Measurements from ENCODE around the gene SPIN1.

Gene SPIN1

DNA sequence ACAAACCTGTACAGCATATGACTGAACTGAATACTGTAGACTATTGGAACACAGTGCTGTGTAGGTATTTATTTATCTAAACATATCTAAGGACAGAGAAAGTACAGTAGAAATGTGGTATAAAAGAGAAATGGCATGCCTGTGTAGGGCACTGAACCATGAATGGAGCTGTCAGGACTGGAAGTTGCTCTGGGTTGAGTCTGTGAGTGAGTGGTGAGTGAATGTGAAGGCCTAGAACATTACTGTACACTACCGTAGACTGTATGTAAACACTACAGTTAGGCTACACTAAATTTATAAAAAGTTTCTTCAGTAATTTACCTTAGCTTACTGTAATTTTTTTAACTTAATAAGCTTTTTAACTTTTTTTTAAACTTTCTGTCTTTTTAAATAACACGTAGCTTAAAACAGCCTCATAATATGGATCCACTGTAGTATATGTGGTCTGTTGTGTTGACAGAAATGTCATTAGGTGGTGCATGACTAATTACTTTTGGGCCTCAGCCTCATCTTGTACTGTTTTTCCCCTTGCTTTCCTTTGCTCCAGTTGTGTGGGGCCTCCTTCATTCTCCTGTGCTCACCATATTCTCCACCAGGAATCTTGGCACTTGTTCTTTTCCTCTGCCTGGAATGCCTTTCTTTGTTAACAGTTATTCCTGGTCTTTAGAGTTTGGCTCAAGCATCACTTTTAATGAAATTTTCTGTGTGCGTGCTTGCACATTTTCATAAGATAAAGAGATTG, 8.8 kb downstream of the SPIN1 start:
- Histone ChIP-seq H3K4me3 (no peak overlapping the region), H3K27me3 (ENCODE audit: low read depth) (no peaks in the 10 kb centered on the region), H3K36me3 (replicated peaks) (no peaks in the 10 kb centered on the region), H3K9me3 (no peaks in the 10 kb centered on the region), H3K4me1 (no peaks in the 10 kb centered on the region)
- DNase-seq (ENCODE audit: low spot score in 2 of 2) = no peak
- in situ Hi-C loops (cut with MboI; ENCODE audit: low sequenced_read_pairs) = no loop called here

DNA sequence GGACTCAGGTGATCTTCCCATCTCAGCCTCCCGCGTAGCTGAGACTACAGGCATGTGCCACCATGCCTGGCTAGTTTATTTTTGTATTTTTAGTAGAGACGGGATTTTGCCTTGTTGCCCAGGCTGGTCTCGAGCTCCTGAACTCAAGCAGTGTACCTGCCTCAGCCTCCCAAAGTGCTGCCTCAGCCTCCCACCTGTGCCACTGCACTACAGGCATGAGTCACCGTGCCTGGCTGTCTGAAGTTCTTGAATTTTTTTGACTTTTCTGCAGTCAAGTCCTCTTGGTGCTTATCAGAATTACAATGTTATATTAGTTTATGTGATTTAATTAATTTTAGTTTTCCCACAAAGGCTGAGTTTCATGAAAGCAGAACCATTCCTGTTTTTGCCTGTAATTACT, 9.8 kb downstream of the SPIN1 start:
- Histone ChIP-seq H3K4me1 (no peaks in the 10 kb centered on the region), H3K27me3 (ENCODE audit: low read depth) (no peaks in the 10 kb centered on the region), H3K4me3 (no peak overlapping the region), H3K36me3 (replicated peaks) (no peaks in the 10 kb centered on the region), H3K9me3 (no peaks in the 10 kb centered on the region)
- DNase-seq (ENCODE audit: low spot score in 2 of 2) = no peak
- in situ Hi-C loops (cut with MboI; ENCODE audit: low sequenced_read_pairs) = no loop called here

DNA sequence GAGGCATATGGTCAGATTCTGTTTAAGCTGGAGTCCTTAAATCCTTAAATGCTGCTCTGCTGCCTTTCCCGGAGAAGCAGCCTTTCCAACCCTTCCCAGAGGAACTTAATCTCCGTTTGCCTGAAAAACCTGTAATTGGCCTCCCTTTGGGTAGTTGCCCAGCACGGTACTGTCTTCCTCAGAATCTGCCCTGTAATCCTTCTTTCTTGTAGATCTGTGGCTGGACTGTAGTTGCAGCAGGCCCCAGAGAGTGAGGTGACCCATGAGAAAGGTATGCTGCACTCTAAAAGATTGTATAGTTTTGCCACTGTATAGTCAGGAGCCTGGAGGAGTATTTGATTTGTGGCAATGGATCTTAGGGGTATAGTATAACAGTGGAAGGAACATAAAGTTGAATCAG, 11.7 kb downstream of the SPIN1 start:
- H3K27me3 ChIP-seq (ENCODE audit: low read depth) = no peaks in the 10 kb centered on the region
- no peaks in the 10 kb centered on the region for H3K4me1 ChIP-seq
- in situ Hi-C loops (cut with MboI; ENCODE audit: low sequenced_read_pairs) = no loop called here
- H3K9me3 ChIP-seq = no peaks in the 10 kb centered on the region
- no peaks in the 10 kb centered on the region for H3K36me3 ChIP-seq (replicated peaks)
- no peak for DNase-seq (ENCODE audit: low spot score in 2 of 2)
- no peak overlapping the region for H3K4me3 ChIP-seq

DNA sequence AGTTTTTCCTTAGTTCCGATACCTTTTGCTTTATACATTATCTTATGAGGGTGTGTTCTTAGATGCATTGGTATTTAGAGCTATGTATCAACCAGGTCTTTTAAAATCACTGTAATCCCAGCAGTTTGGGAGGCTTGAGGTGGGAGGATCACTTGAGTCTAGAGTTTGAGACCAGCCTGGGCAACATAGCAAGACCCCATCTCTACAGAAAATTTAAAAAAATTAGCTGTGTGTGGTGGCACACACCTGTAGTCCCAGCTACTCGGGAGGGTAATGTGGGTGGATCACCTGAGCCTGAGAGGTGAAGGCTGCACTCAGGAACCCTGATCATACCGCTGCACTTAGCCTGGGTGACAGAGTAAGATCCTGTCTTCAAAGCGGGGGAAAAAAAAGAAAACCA, 15.1 kb downstream of the SPIN1 start:
- Histone ChIP-seq H3K36me3 (replicated peaks) (no peaks in the 10 kb centered on the region), H3K4me1 (no peaks in the 10 kb centered on the region), H3K4me3 (no peak overlapping the region), H3K27me3 (ENCODE audit: low read depth) (no peaks in the 10 kb centered on the region), H3K9me3 (no peaks in the 10 kb centered on the region)
- no peak for DNase-seq (ENCODE audit: low spot score in 2 of 2)
- in situ Hi-C loops (cut with MboI; ENCODE audit: low sequenced_read_pairs) = no loop called here

DNA sequence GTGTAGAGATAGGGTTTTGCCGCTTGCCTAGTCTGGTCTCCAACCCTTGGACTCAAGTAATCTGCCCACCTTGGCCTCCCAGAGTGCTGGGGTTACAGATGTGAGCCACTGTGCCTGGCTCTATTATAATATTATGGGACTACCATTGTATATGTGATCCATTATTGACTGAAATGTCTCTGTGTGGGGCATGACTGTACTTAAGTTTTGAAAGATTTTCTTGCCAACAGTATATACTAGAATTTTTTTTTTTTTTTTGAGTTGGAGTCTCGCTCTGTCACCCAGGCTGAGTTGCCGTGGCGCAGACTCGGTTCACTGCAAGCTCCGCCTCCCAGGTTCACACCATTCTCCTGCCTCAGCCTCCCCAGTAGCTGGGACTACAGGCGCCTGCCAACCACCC, 17.8 kb downstream of the SPIN1 start:
- no peak for DNase-seq (ENCODE audit: low spot score in 2 of 2)
- in situ Hi-C loops (cut with MboI; ENCODE audit: low sequenced_read_pairs) = no loop called here
- Histone ChIP-seq H3K27me3 (ENCODE audit: low read depth) (no peaks in the 10 kb centered on the region), H3K36me3 (replicated peaks) (no peaks in the 10 kb centered on the region), H3K9me3 (no peaks in the 10 kb centered on the region), H3K4me1 (no peaks in the 10 kb centered on the region), H3K4me3 (no peak overlapping the region)

DNA sequence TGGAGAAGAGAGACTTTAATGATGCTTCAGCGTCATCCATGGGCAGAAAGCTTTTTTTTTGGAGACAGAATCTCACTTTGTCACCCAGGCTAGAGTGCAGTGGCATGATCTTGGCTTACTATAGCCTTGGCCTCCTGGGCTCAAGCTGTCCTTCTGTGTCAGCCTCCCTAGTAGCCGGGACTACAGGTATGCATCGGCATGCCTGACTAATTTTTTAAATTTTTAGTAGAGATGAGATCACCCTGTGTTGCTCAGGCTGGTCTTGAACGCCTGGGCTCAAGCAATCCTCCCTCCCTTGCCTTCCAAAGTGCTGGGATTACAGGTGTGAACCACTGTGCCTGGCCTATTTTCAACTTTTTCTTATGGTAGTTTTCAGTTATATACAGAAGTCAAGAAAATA, 23.2 kb downstream of the SPIN1 start:
- H3K27me3 ChIP-seq (ENCODE audit: low read depth) = no peaks in the 10 kb centered on the region
- H3K36me3 ChIP-seq (replicated peaks) = no peaks in the 10 kb centered on the region
- DNase-seq (ENCODE audit: low spot score in 2 of 2) = no peak
- peaks cover 3% of the 10 kb centered on the region; the same call in 1 of the 2 replicates for H3K9me3 ChIP-seq
- H3K4me3 ChIP-seq = no peak overlapping the region
- no peaks in the 10 kb centered on the region for H3K4me1 ChIP-seq
- in situ Hi-C loops (cut with MboI; ENCODE audit: low sequenced_read_pairs) = no loop called here

DNA sequence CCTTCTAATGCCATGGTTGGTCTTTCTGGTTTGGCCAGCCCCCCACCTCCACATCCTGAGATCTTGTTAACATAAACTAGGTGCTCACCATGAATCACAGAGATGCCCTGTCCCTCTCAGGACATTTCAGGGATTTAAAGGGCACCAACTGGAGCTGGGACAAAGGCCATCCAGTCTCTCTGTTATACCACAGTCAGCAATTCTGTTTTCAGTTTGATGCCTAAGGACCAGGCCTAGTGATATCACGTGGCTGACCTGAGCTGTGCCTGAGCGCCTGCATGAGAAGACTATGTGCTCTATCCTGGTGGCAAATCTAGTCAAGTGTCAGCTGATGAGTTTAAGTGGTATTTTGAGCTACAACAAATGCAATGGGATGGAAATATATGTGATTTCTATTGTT, 26.1 kb downstream of the SPIN1 start:
- no peak for DNase-seq (ENCODE audit: low spot score in 2 of 2)
- no peaks in the 10 kb centered on the region for H3K27me3 ChIP-seq (ENCODE audit: low read depth)
- H3K9me3 ChIP-seq = peaks cover 5% of the 10 kb centered on the region
- no peaks in the 10 kb centered on the region; the same call in 1 of the 2 replicates for H3K36me3 ChIP-seq (replicated peaks)
- no peak overlapping the region for H3K4me3 ChIP-seq
- in situ Hi-C loops (cut with MboI; ENCODE audit: low sequenced_read_pairs) = no loop called here
- no peaks in the 10 kb centered on the region for H3K4me1 ChIP-seq

DNA sequence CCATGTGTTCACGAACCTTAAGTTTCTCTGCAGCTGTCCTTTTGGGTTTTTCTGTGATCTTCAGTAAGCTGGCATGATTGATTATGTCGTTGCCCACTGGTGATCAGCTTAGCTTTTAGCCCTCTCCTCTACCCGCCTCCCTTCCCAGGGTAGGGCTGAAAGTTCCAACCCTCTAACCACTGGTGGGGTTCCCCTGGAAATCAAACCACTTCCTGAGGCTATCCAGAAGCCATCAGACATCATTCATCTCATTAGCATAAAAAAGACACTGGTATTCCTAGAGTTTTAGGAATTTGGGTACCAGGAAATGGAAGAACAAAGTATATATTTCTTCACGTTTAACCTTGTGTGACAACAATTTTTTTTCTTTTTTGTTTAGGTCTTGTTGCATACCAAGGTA, 29.8 kb downstream of the SPIN1 start:
- Histone ChIP-seq H3K4me3 (no peak overlapping the region), H3K4me1 (peaks cover 4% of the 10 kb centered on the region), H3K27me3 (ENCODE audit: low read depth) (no peaks in the 10 kb centered on the region), H3K36me3 (replicated peaks) (peaks cover 2% of the 10 kb centered on the region), H3K9me3 (peaks cover 10% of the 10 kb centered on the region)
- in situ Hi-C loops (cut with MboI; ENCODE audit: low sequenced_read_pairs) = no loop called here
- DNase-seq (ENCODE audit: low spot score in 2 of 2) = no peak

DNA sequence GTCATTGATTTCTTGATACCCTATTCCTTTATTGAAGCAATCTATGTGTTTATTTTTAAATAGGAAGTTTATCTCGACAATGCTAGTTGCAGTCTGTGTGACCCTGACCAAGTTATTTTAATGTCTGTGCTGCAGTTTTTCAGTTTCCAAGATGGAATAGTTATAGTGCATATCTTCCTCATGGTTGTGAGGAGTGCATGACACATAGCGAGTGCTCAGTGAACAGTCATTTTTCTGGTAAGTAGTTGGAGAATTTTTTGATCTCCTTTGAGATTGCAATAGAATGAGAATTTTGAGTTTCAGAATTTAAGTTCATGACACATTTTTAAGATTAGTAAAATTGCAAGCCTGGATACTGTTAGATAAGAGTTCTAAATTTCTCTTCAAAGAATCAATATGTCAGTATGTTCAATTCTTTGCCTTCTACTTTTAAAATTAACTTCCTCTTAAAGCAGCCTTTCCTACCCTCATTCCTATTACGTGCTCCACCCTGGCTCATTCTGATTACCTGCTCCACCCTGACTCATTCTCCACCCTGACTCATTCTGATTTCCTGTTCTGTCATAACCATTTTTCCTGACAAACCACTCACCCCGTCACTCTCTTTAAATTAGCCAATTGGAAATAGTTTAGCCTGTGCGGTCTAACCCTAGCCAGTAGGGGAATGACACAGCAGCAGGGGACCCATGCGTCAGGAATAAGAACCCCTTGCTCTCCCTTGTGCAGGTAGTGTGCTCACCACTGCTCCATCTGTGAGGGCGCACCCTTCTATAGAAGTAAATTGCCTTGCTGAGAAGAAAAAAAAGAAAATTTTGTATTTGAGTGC, 30.7 kb downstream of the SPIN1 start:
- in situ Hi-C loops (cut with MboI; ENCODE audit: low sequenced_read_pairs) = no loop called here
- H3K4me3 ChIP-seq = no peak overlapping the region
- peaks cover 7% of the 10 kb centered on the region for H3K9me3 ChIP-seq
- peaks cover 2% of the 10 kb centered on the region for H3K36me3 ChIP-seq (replicated peaks)
- no peaks in the 10 kb centered on the region for H3K27me3 ChIP-seq (ENCODE audit: low read depth)
- DNase-seq (ENCODE audit: low spot score in 2 of 2) = no peak
- peaks cover 4% of the 10 kb centered on the region for H3K4me1 ChIP-seq

DNA sequence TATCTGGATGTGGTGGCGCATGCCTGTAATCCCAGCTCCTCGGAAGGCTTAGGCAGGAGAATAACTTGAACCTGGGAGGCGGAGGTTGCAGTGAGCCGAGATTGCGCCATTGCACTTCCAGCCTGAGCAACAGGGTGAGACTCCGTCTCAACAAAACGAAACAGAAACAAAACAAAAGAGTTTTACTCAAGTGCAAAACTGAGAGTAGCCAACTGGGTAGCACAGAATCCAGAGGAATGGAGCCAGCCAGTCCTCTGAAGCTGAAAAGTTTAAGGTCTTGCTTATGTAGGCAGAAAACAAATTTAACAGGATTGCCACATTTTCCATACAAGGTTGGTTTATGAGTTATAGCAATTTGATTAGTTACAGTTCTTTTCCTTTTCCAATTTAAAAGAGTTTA, 32.0 kb downstream of the SPIN1 start:
- peaks cover 2% of the 10 kb centered on the region for H3K36me3 ChIP-seq (replicated peaks)
- DNase-seq (ENCODE audit: low spot score in 2 of 2) = no peak
- peaks cover 4% of the 10 kb centered on the region for H3K4me1 ChIP-seq
- in situ Hi-C loops (cut with MboI; ENCODE audit: low sequenced_read_pairs) = no loop called here
- no peak overlapping the region for H3K4me3 ChIP-seq
- peaks cover 7% of the 10 kb centered on the region for H3K9me3 ChIP-seq
- H3K27me3 ChIP-seq (ENCODE audit: low read depth) = no peaks in the 10 kb centered on the region

DNA sequence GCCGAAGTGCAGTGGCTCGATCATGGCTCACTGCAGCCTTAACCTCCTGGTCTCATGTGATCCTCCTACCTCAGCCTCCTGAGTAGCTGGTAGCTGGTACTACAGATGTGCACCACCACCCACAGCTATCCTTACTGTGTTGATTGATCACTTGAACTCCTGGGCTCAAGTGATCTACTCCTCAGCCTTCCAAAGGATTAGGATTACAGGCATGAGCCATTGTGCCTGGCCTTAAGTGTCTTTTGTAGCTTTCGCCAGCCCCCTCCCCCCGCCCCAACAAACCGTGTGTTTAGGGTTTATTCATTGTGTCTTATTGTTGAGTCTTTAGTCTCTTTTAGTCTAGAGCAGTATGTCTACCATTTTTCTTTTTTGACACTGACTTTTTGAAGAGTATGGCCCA, 33.1 kb downstream of the SPIN1 start:
- in situ Hi-C loops (cut with MboI; ENCODE audit: low sequenced_read_pairs) = no loop called here
- no peak for DNase-seq (ENCODE audit: low spot score in 2 of 2)

DNA sequence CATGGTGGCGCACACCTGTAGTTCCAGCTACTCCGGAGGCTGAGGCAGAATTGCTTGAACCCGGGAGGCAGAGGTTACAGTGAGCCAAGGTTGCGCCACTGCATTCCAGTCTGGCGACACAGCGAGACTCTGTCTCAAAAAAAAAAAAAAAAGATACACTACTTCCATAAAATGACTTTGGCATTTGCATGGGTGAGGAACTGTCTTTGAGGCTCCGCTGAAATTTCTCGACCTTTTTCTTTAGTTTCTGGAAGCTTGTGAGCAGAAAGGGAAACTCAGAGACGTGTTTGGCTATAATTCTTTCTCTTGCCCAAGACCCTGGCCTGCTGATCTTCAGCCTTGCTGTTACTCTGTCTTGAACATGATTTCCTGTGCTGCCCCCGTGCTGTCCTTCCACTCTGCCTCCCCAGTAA, 37.3 kb downstream of the SPIN1 start:
- H3K4me3 ChIP-seq = no peak overlapping the region
- no peaks in the 10 kb centered on the region for H3K27me3 ChIP-seq (ENCODE audit: low read depth)
- H3K9me3 ChIP-seq = no peaks in the 10 kb centered on the region
- DNase-seq (ENCODE audit: low spot score in 2 of 2) = no peak
- in situ Hi-C loops (cut with MboI; ENCODE audit: low sequenced_read_pairs) = no loop called here
- H3K4me1 ChIP-seq = peaks cover 18% of the 10 kb centered on the region
- H3K36me3 ChIP-seq (replicated peaks) = peaks cover 11% of the 10 kb centered on the region

More for the DNA sequence above, 33.1 kb downstream of the SPIN1 start:
- peaks cover 7% of the 10 kb centered on the region for H3K9me3 ChIP-seq
- no peaks in the 10 kb centered on the region for H3K27me3 ChIP-seq (ENCODE audit: low read depth)
- peaks cover 11% of the 10 kb centered on the region for H3K4me1 ChIP-seq
- H3K4me3 ChIP-seq = no peak overlapping the region
- H3K36me3 ChIP-seq (replicated peaks) = peaks cover 2% of the 10 kb centered on the region

DNA sequence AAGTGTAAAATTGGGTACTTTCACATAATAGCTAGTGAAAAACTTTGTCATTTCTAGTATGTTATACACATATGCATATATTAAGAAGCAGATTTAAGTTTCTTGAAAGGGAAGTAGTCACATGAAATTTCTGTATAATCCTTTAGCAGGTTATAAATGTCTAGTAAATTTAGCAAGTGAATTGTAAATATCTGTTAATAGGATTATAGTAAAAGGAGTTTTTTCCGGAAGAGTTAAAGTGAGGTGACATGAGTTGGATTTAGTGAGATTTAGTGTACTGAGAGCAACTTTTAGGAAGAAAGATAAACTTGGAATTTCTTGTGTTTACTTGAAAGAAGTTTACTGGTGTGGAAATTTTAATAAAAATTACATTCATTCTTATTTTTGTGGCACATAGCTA, 38.4 kb downstream of the SPIN1 start:
- peak in 1 of 2 experiments; percentile 63 for DNase-seq (ENCODE audit: low spot score in 2 of 2)
- Histone ChIP-seq H3K36me3 (replicated peaks) (peaks cover 8% of the 10 kb centered on the region; the same call in 1 of the 2 replicates), H3K27me3 (ENCODE audit: low read depth) (no peaks in the 10 kb centered on the region), H3K4me3 (no peak overlapping the region), H3K4me1 (peaks cover 14% of the 10 kb centered on the region), H3K9me3 (no peaks in the 10 kb centered on the region)
- in situ Hi-C loops (cut with MboI; ENCODE audit: low sequenced_read_pairs) = no loop called here

Data from HAP-1 (cell line).